ENCODE data around the gene EIF5AL1.
"Not testable (repeated sequence)": the region's sequence is repeated elsewhere in the genome, so short reads cannot be mapped to it uniquely, and the experiment has no call there.

Gene EIF5AL1

GRCh38 chr10:79516532-79517205 lies 4.3 kb downstream of the EIF5AL1 start:
- DNase-seq: not testable (repeated sequence)

DNA sequence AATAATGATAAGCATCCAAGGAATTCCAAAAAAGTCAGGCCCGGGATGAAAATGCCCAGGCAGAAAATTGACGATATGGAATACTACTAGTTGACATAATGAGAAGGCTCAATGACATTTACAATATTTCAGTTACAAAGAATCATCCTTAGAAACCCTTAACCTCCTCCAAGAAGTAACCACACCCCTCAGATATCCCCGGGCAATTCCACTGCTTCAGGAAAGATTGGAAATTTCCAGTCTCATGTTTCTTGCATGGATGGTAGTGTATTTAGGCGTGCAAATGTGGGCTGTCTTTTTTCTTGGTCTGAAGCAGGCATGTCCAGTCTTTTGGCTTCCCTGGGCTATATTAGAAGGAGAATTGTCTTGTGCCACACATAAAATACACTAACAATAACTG lies 5.2 kb downstream of the EIF5AL1 start:
- DNase-seq: not testable (repeated sequence)

DNA sequence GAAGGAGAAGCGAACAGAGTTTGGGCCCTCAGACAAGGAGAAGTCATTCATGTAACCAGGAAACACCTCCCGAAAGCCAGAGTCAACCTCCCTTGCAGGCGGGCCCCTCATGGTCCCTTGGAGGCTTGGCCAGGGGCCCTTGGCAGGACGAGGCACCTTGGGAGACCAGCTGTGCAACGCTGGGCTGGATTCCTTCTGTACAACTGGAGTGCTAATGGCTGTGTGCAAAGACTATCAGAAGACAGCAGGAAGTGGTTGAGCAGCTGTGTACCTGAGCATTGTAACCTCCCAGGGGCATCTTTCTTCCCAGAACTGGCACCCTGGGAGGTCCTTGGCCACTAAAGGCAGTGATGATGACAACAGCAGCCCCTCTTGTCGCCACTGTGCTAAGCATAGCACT lies 9.4 kb downstream of the EIF5AL1 start:
- DNase-seq: not testable (repeated sequence)

GRCh38 chr10:79522464-79522863 lies 10.1 kb downstream of the EIF5AL1 start:
- DNase-seq: not testable (repeated sequence)

GRCh38 chr10:79523157-79523853 lies 11.0 kb downstream of the EIF5AL1 start:
- DNase-seq: not testable (repeated sequence)

GRCh38 chr10:79525049-79525710 lies 12.8 kb downstream of the EIF5AL1 start:
- DNase-seq: not testable (repeated sequence)

DNA sequence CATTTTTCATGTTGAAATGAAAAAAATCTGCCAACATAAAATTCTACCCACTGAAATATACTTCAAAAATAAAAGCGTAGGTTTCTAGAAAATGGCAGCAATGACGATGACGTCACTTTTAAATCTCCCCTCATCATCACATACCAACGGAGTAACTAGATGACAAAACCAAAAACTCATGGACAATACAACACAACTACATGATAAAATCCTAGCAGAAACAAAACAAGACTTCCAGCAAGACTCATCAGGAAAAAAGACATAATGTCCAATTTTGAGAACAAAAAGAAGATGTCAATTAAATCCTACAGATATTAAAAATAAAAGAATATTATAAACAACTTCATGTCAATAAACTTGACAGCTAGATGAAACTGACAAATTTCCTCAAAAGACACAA lies 15.9 kb downstream of the EIF5AL1 start:
- DNase-seq: not testable (repeated sequence)

DNA sequence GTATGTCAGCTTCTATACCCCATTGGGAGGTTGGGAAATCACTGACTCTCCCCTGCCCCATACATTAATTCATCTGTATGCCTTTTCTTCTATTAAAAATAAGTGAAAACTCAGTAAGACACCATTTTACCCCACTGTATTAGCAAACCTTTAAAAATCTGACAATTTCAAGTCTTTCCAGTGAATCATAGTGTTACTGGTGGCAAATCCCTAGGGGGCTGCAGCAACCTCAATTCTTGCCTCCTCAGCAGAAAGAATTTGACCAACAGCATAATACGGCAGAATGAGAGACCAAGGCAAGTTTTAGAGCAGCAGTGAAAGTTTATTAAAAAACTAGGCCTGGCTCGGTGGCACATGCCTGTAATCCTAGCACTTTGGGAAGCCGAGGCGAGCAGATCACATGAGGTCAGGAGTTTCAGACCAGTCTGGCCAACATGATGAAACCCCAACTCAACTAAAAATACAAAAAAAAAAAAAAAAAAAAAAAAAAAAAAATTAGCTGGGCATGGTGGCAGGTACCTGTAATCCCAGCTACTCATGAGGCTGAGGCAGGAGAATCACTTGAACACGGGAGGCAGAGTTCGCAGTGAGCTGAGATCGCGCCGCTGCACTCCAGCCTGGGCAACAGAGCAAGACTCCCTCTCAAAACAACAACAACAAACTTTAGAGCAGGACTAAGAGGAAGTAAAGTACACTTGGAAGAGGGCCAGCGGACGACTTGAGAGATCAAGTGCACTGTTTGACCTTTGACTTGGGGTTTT lies 21.0 kb downstream of the EIF5AL1 start:
- not testable (repeated sequence) for DNase-seq

DNA sequence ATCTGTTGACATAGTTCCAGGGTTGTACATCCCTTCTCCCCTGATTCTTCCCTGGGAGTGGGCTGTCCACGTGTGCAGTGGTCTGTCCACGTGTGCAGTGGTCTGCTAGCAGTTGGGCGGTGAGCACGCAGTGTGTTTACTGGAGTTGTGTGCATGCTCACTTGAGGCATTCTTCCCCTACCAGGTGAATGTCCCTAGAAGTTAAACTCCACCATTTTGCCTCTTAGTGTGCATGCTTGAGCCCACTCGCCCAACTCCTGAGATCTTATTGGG lies 21.5 kb downstream of the EIF5AL1 start:
- not testable (repeated sequence) for DNase-seq

DNA sequence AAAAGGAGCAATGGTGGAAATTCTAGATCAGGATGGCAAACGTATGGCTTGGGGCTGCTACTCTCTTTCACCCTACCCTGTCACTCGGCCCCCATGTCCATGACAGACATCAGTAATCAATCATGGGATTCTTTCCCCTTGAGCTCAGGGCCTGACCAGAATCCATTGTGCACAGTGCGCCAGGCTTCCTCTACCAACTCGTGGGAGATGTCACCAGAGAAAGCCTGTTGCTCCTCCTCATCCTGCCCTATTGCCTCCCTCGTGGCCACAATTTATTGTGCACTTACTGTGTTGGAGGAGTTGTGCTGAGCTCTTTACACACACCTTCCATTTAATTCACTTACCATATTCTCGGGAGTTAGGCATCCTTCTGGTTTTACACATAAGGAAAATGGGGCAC lies 26.0 kb downstream of the EIF5AL1 start:
- not testable (repeated sequence) for DNase-seq

GRCh38 chr10:79540930-79541329 lies 28.6 kb downstream of the EIF5AL1 start:
- DNase-seq: not testable (repeated sequence)

GRCh38 chr10:79542626-79543025 lies 30.3 kb downstream of the EIF5AL1 start:
- no peak for DNase-seq

GRCh38 chr10:79544408-79544807 lies 32.1 kb downstream of the EIF5AL1 start:
- DNase-seq: not testable (repeated sequence)

DNA sequence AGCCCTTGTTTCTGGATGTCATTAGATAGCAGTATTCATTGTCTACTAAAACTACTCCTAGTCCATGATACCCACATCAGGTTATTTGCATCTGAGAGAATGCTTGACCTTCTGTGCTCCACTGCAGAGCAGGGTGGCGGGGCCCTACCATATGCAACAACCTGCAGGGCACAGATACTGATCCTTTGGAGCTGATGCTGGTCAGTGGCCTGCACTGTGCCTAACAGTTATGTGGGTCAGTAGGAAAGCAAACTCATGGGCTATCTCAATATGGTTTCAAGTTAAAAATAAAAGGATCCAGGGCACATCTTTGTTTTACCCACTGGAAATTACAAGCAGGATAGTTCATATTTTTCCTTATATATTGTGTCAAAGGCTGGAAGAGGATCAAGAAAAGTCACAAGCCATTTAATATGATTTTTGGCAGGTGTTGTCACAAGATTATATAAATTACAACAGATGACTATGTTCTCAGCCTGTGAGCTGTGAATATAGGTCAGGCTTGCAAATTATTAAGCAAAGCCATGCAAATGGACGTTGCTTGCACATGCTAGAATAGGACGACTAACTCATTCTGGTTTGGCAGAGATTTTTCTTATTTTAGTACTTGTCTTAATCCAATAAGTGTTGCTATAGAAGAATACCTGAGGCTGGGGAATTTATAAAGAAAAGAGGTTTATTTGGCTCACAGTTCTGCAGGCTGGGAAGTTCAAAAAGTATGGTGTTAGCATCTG lies 32.8 kb downstream of the EIF5AL1 start:
- DNase-seq: not testable (repeated sequence)

DNA sequence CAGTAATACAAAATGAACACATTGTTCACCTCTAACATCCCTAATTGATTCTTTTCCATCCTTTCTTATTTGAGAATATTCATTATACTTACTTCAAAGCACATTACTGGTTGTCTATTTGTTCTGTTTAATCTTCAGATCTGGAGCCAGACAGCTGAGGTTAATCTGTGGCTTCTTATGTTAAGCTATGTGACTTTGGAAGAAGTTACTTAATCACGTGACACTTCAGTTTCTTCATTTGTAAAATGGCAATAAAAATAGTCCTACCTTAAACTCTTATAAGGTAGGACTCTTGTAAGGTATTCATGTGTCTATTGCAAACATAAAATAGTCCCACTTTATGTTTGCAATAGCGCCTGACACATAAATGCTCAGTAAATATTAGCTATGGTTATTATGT lies 34.8 kb downstream of the EIF5AL1 start:
- DNase-seq: not testable (repeated sequence)

- DNase-seq: no peak
These were observed 35.6 kb downstream of the EIF5AL1 start for GRCh38 chr10:79547973-79548372.

GRCh38 chr10:79552143-79552542 lies 39.8 kb downstream of the EIF5AL1 start:
- DNase-seq: no peak

- no peak for DNase-seq
These were observed 43.3 kb downstream of the EIF5AL1 start for GRCh38 chr10:79555354-79556309.

GRCh38 chr10:79556961-79557360 lies 44.6 kb downstream of the EIF5AL1 start:
- DNase-seq: not testable (repeated sequence)

GRCh38 chr10:79559726-79560125 lies 47.4 kb downstream of the EIF5AL1 start:
- DNase-seq: no peak

- no peak for DNase-seq
These were observed 47.9 kb downstream of the EIF5AL1 start, which contains the start of gene SFTPA2 for GRCh38 chr10:79560160-79560709. Gene SFTPA2, minus strand, starts transcription at chr10:79560407. Its CDS starts 924 bp downstream, at chr10:79559483.

Measured in T-helper 9 cell (primary cell).